HG02884 (cell line): ENCODE results near the gene ITGBL1.

Source experiments
- ATAC-seq: cut with Tn5 transposase; IDR thresholded peaks from one replicate; pipeline ENCODE4 v1.9.1; 2021; ENCODE audit warnings: mild to moderate bottlenecking, moderate library complexity; ENCODE audit not compliant: unreplicated experiment

ITGBL1 gene

DNA sequence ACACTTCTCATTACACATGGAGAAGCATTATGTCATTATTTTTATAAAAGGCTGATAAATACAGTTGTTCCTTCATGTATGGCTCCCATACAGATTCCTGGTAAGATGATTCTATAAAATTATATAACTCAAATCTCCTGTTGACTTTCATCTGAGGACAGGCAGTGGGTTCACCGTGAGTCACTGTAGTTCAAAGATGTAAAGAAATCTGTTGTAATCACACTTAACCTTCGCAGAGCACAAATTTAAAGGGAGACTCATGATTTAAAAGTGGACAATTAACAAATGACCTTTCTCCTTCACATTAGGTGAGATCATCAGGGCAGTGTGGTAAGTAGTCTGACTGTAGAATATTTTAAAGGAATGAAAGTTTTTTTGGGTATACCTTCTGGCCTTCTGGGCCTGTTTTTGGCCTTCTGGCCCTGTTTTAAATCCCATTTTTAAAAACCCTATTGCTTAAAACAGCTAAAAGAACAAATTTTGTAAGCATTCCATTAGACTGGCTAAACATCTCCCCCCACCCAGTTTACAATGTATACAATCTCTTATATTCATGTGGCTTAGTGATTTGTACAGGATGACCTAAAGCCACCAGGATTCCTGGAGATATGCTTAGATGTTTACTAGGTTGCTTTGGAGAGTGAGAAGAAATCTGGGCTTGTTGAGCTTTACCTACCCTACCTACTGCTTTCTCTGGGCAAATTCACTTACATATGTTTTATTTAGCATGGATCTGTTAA is 171.2 kb downstream of the ITGBL1 start:
- ATAC-seq = no peak

DNA sequence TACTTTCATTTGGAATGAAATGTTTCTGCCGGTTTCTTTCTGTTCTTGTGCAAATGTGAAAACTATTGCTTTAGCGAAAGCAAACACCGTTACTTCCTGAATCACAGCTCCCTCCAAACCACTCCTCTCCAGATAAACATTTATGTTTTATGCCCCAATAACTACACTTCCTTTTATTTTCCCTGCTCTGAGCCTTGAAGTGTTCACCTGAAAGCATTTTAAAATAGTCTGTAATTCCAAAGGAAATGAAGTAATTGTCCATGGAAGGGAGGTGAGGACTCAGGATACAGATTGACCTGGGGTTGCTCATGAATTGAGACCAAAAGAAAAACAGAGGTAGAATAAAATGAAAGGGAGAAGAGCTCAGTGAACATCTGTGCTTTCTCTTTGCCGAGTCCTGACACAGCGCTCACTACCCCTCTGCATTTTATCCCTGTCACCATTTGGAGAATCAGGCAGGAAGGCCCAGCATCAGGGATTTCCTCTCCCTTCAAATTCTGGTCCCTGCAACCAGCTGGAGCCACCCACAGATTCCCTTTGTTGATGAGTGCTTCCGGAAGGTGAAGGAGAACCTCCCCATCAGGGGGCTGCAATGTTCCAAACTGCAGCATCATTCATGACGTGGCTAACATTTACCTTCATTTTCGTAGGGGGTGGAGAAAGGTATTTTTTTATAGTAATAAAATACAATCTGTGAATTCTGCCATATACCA is 171.9 kb downstream of the ITGBL1 start:
- no peak for ATAC-seq

- no peak for ATAC-seq
Measured at GRCh38 chr13:101624981-101625380, 172.5 kb downstream of the ITGBL1 start.

- peak; percentile 84 for ATAC-seq
Measured at GRCh38 chr13:101626925-101627555, 174.6 kb downstream of the ITGBL1 start.

- ATAC-seq = peak; percentile 38
Measured at GRCh38 chr13:101627556-101627943, 175.1 kb downstream of the ITGBL1 start.

- ATAC-seq = no peak
Measured at GRCh38 chr13:101628900-101629299, 176.4 kb downstream of the ITGBL1 start.

DNA sequence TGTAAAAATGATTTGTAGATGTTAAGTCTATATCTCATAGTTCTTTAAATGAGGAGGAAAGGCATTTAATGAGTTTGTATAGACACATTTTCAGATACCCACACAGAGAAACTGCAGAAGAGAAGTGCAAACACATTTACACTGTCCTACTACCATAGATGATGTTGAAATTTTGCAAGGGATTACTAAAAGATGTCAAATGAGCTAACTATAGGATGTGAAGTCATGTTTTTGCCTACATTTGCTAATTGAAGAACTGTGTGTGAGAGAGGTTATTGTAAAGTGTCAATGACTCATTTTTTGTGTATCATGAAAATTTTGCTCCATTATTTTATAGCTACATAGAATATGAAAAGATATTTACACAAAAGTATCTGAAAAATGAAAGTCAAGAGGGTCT is 178.9 kb downstream of the ITGBL1 start:
- no peak for ATAC-seq

DNA sequence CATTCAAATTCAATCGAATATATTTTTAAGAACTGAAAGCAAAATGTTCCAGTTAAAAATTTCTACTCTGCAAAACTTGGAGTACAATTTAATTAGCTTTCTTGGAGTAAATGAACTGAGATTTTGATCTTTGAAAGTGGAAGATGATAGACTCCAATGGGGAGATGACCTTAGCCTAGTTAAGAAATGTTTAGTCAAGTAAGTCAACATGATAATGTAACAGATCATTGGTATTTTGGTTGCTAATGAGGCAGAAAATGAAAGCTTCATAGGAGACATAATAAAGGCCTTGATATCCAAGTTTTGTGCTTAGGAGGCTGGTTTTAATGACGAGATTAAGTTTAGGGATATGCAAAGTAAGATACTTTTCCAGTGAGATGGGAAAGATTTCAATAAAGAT is 181.7 kb downstream of the ITGBL1 start:
- ATAC-seq = no peak

- ATAC-seq = no peak
Measured at GRCh38 chr13:101639711-101640110, 187.2 kb downstream of the ITGBL1 start.

GRCh38 chr13:101640788-101641400 is 188.4 kb downstream of the ITGBL1 start:
- ATAC-seq = no peak

- no peak for ATAC-seq
Measured at GRCh38 chr13:101645871-101646270, 193.4 kb downstream of the ITGBL1 start.

- ATAC-seq = no peak
Measured at GRCh38 chr13:101647760-101648159, 195.3 kb downstream of the ITGBL1 start.

GRCh38 chr13:101648766-101649487 is 196.5 kb downstream of the ITGBL1 start:
- no peak for ATAC-seq

- no peak for ATAC-seq
Measured at GRCh38 chr13:101649488-101650126, 197.1 kb downstream of the ITGBL1 start.

GRCh38 chr13:101654883-101655282 is 202.4 kb downstream of the ITGBL1 start:
- no peak for ATAC-seq

DNA sequence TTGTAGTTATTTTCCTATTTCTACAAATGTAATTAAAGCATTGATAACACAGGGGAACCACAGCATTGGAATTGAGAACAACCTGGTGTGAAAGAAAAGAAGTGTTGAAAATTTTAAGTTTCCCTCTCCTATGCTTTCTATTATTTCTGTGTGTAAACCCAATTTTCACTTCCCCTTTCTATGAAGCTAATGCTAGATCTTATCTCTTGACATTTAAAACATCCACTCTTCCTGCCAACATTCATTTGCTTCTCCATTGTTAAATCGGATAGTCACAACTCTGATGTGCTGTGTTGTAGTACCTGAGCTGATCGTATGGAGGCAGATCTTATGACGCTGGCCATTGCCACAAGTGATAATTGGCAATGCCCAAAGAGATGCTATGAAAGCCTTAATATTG is 203.0 kb downstream of the ITGBL1 start:
- peak; percentile 61 for ATAC-seq

DNA sequence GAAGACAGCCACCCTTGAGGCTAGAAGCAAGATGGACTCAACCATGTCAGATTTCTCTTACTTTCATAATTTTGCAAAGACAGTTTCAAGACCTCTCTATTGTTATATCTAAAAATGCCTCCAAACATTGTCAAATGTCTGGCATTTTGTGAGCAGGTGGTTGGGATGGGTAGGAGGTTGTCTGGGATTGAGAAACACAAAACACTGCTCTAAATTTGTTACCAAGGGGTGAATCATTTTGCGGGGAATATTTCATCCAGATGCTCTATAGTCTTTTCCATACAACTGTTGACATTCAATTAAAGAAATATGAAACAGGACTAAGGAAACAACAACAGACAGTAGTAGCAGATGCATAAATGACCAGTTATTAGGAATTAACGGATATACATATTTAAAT is 208.2 kb downstream of the ITGBL1 start:
- no peak for ATAC-seq

DNA sequence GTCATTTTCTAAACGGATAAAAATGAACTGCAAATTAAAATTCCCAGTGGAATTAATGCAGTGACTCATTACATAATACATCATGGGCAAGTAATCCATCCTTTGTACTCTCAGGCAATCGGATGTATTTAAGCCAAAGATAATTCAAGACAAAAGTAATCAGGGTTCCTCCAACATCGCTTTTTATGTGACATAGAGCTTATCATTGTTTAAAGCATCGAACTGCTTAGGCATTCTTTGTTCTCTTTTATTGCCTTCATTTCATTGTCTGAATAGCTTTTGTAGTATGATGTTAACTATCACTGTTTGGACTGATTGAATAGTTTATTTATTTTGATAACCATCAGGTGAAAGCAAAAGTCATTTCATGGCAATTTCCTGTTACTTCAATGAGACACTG is 209.4 kb downstream of the ITGBL1 start:
- no peak for ATAC-seq

GRCh38 chr13:101673360-101674105 is 221.1 kb downstream of the ITGBL1 start:
- no peak for ATAC-seq

DNA sequence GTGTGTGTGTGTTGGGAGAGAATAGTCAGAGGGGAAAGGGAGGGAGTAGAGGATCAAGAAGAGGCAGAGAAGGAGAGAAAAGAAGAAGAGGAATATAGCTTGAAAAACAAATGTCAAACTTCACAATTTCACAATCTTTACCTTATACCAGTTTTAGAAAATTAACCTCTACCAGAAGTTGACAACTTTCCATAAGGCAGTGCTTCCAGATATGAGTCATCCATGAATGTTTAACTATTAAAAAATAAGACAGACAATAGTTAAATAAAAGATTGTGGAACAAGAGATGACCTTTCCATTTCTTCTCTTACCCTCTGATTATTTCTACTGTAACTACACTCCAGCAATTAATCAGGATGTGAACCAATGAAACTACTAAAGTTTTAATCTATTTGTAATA is 229.4 kb downstream of the ITGBL1 start:
- no peak for ATAC-seq
